H9 (cell line): Measurements from ENCODE around the gene MGME1. TPM values are rescaled to one million over a fixed set of nuclear protein-coding genes. Genes with fewer than 3 reads are reported as not detected.

Experiments
- DNase-seq: peaks from one replicate; pipeline ENCODE4 v3.0.0-alpha.2; 2017
- H2AFZ ChIP-seq: one replicate; pipeline ENCODE4 v1.6.1; 2013; ENCODE audit warnings: mild to moderate bottlenecking, low read length, control low read depth, moderate library complexity
- H2AK5ac ChIP-seq: 2 replicates; pipeline ENCODE4 v1.6.1; 2013; ENCODE audit warnings: low read length, control low read depth, mixed read lengths; ENCODE audit not compliant: insufficient read length
- H2BK120ac ChIP-seq: one replicate; pipeline ENCODE4 v1.6.1; 2013; ENCODE audit warnings: low read depth, mild to moderate bottlenecking, low read length, control low read depth, inconsistent platforms; ENCODE audit not compliant: poor library complexity, severe bottlenecking
- H2BK12ac ChIP-seq: 2 replicates; pipeline ENCODE4 v1.6.1; 2013; ENCODE audit warnings: low read length, control low read depth, mixed read lengths, low read depth; ENCODE audit not compliant: insufficient read length
- H2BK15ac ChIP-seq: 2 replicates; pipeline ENCODE4 v1.6.1; 2013; ENCODE audit warnings: low read depth, low read length, control low read depth
- H2BK20ac ChIP-seq: one replicate; pipeline ENCODE4 v1.6.1; 2013; ENCODE audit warnings: low read depth, mild to moderate bottlenecking, low read length, control low read depth, inconsistent platforms; ENCODE audit not compliant: poor library complexity, severe bottlenecking
- H2BK5ac ChIP-seq: 2 replicates; pipeline ENCODE4 v1.6.1; 2013; ENCODE audit warnings: low read length, control low read depth, mixed read lengths; ENCODE audit not compliant: insufficient read length
- H3K14ac ChIP-seq: 2 replicates; pipeline ENCODE4 v1.6.1; 2013; ENCODE audit warnings: low read length, control low read depth; ENCODE audit not compliant: insufficient read depth
- H3K18ac ChIP-seq: 2 replicates; pipeline ENCODE4 v1.6.1; 2013; ENCODE audit warnings: low read depth, mild to moderate bottlenecking, mixed read lengths, low read length, control low read depth; ENCODE audit not compliant: insufficient read length
- H3K23ac ChIP-seq: 2 replicates; pipeline ENCODE4 v1.6.1; 2013; ENCODE audit warnings: low read length, control low read depth, mixed read lengths, low read depth; ENCODE audit not compliant: insufficient read length
- H3K23me2 ChIP-seq: 2 replicates; pipeline ENCODE4 v1.6.1; 2013; ENCODE audit warnings: low read depth, mild to moderate bottlenecking, mixed read lengths, low read length, control low read depth; ENCODE audit not compliant: insufficient read length, poor library complexity, severe bottlenecking
- H3K27ac ChIP-seq: 2 replicates; pipeline ENCODE4 v1.5.1; 2013; ENCODE audit warnings: low read length, control low read depth, mixed read lengths, low read depth; ENCODE audit not compliant: insufficient read length
- H3K27me3 ChIP-seq: 2 replicates; pipeline ENCODE4 v1.6.1; 2013; ENCODE audit warnings: low read length, control low read depth, inconsistent platforms; ENCODE audit not compliant: insufficient read depth
- H3K4ac ChIP-seq: 2 replicates; pipeline ENCODE4 v1.6.1; 2013; ENCODE audit warnings: low read depth, mild to moderate bottlenecking, control low read depth, inconsistent platforms, low read length, moderate library complexity
- H3K4me1 ChIP-seq: 2 replicates; pipeline ENCODE4 v1.6.1; 2013; ENCODE audit warnings: low read length, control low read depth, inconsistent platforms; ENCODE audit not compliant: insufficient read depth
- H3K4me2 ChIP-seq: 2 replicates; pipeline ENCODE4 v1.6.1; 2013; ENCODE audit warnings: low read length, control low read depth, mixed read lengths; ENCODE audit not compliant: insufficient read length, insufficient read depth
- H3K56ac ChIP-seq: 2 replicates; pipeline ENCODE4 v1.6.1; 2013; ENCODE audit warnings: low read depth, mild to moderate bottlenecking, mixed read lengths, low read length, control low read depth; ENCODE audit not compliant: insufficient read length
- H3K79me1 ChIP-seq: 2 replicates; pipeline ENCODE4 v1.6.1; 2013; ENCODE audit warnings: low read depth, mild to moderate bottlenecking, moderate library complexity, low read length, control low read depth, inconsistent platforms; ENCODE audit not compliant: insufficient read depth, poor library complexity, severe bottlenecking
- H3K79me2 ChIP-seq: 2 replicates; pipeline ENCODE4 v1.6.1; 2013; ENCODE audit warnings: low read length, control low read depth, inconsistent platforms; ENCODE audit not compliant: insufficient read depth
- H3K9ac ChIP-seq: 2 replicates; pipeline ENCODE4 v1.6.1; 2013; ENCODE audit warnings: low read length, control low read depth, mixed read lengths; ENCODE audit not compliant: insufficient read length; ENCODE audit errors: extremely low read depth
- H3K9me3 ChIP-seq: one replicate; pipeline ENCODE4 v1.6.1; 2013; ENCODE audit warnings: low read depth, low read length, inconsistent platforms; ENCODE audit not compliant: control insufficient read depth
- H3T11ph ChIP-seq: one replicate; pipeline ENCODE4 v1.6.1; 2013; ENCODE audit warnings: mild to moderate bottlenecking, low read length, control low read depth, inconsistent platforms
- H4K20me1 ChIP-seq: one replicate; pipeline ENCODE4 v1.6.1; 2013; ENCODE audit not compliant: control insufficient read depth, insufficient read length, insufficient read depth
- H4K5ac ChIP-seq: 2 replicates; pipeline ENCODE4 v1.6.1; 2013; ENCODE audit warnings: low read depth, mild to moderate bottlenecking, mixed read lengths, low read length, control low read depth; ENCODE audit not compliant: insufficient read length
- H4K8ac ChIP-seq: replicated peaks from 2 replicates; pipeline ENCODE4 v1.6.1; 2013; ENCODE audit warnings: low read length, control low read depth, mixed read lengths, low read depth; ENCODE audit not compliant: insufficient read length
- H4K91ac ChIP-seq: 2 replicates; pipeline ENCODE4 v1.6.1; 2013; ENCODE audit warnings: low read depth, mild to moderate bottlenecking, moderate library complexity, mixed read lengths, low read length, control low read depth; ENCODE audit not compliant: insufficient read length
- H3K27ac Mint-ChIP-seq, 3 experiments: 2 replicates in 2 of 3; 3 replicates in 1 of 3; pipeline ENCODE4 v1.8.0; 2020 to 2021; ENCODE audit warnings: mixed read lengths in 3 of 3, mild to moderate bottlenecking in 1 of 3, moderate library complexity in 1 of 3
- H3K27me3 Mint-ChIP-seq: 2 replicates; pipeline ENCODE4 v1.8.0; 2021; ENCODE audit warnings: low read depth, mild to moderate bottlenecking, moderate library complexity, mixed read lengths
- H3K36me3 Mint-ChIP-seq, 3 experiments: 2 replicates in 2 of 3; 3 replicates in 1 of 3; pipeline ENCODE4 v1.8.0; 2020 to 2021; ENCODE audit warnings: low read depth in 3 of 3, mixed read lengths in 3 of 3; ENCODE audit not compliant: insufficient read depth in 1 of 3
- H3K4me1 Mint-ChIP-seq, 2 experiments: 2 replicates each; pipeline ENCODE4 v1.8.0; 2020; ENCODE audit warnings: mixed read lengths in 2 of 2
- H3K4me3 Mint-ChIP-seq, 2 experiments: 2 replicates in 1 of 2; 3 replicates in 1 of 2; pipeline ENCODE4 v1.8.0; 2020 to 2021; ENCODE audit warnings: mild to moderate bottlenecking in 2 of 2, mixed read lengths in 2 of 2, moderate library complexity in 1 of 2
- H3K9me3 Mint-ChIP-seq, 2 experiments: 2 replicates in 1 of 2; 3 replicates in 1 of 2; pipeline ENCODE4 v1.8.0; 2020; ENCODE audit warnings: mild to moderate bottlenecking in 2 of 2, mixed read lengths in 2 of 2, moderate library complexity in 1 of 2
- whole genome bisulfite sequencing: extraction: QIAGEN DNeasy Blood & Tissue Kit; methylation state at CpG from one replicate; pipeline ENCODE4 v1.1.7; 2013; ENCODE audit warnings: missing lambda C conversion rate, low lambda C conversion rate, mixed read lengths; ENCODE audit not compliant: insufficient read length; ENCODE audit errors: extremely low coverage; 5-methylcytosine and 5-hydroxymethylcytosine counted together
- total RNA-seq: library from RNA; stranded (reverse); gene quantifications from 2 replicates; pipeline ENCODE4 v1.2.1, GENCODE V29; 2021
- TF ChIP-seq, protein P1 (sequence below): fragments of 200-600 bp; sonication (generic); conservative IDR thresholded peaks from 3 replicates; pipeline ENCODE4 v1.8.0; 2021; ENCODE audit warnings: antibody characterized with exemption, mild to moderate bottlenecking

Gene MGME1
- total RNA-seq, 1 experiment from 2014 or later: 48.9 TPM

DNA sequence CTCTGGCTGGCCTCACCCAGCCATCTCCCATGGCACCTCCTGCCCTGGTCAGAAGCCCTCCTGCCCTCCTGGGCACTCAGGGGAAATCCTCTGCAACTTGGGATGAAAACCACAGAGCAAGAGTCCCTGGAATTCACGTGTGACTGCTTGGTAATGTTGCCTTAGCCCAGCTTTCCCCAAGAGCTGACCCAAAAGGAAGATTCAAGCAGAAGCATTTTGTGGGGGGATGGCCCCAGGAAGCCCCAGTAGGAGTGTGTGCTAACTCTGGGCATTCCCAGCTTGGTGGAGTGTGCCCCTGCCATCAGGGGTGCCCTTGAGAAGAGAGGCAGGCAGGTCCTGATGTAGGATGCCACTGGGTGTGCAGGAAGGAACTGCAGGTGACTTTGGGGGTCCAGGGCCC is 35.7 kb upstream of the MGME1 start:
- no peak overlapping the region for H2BK20ac ChIP-seq
- H3K23ac ChIP-seq: no peak overlapping the region
- H4K91ac ChIP-seq: no peak overlapping the region
- no peak overlapping the region for H4K5ac ChIP-seq
- H2BK120ac ChIP-seq: no peak overlapping the region
- no peak overlapping the region for H3K4me3 Mint-ChIP-seq
- H3K18ac ChIP-seq: no peak overlapping the region
- H3K9ac ChIP-seq: no peak overlapping the region
- no CpG with 5 or more reads among the region's 1 CpG for WGBS
- H3K79me2 ChIP-seq: no peaks in the 10 kb centered on the region
- peaks cover 4% of the 10 kb centered on the region in 2 experiments; a peak in 1 of 5 replicates for H3K9me3 Mint-ChIP-seq
- no peak for DNase-seq
- no peaks in the 10 kb centered on the region for H3K9me3 ChIP-seq
- no peak overlapping the region for H3K4ac ChIP-seq
- no peaks in the 10 kb centered on the region for H3K79me1 ChIP-seq
- no peak overlapping the region for H2BK15ac ChIP-seq
- no peak overlapping the region for H3K56ac ChIP-seq
- H3K23me2 ChIP-seq: no peaks in the 10 kb centered on the region
- H2AFZ ChIP-seq: no peak overlapping the region
- no peak overlapping the region for H2AK5ac ChIP-seq
- H3K27ac Mint-ChIP-seq: no peak overlapping the region
- no peaks in the 10 kb centered on the region; the same call in 1 of the 2 replicates for H3K27me3 ChIP-seq
- no peak overlapping the region for H2BK5ac ChIP-seq
- no peak overlapping the region for H3K27ac ChIP-seq
- no peak overlapping the region for H2BK12ac ChIP-seq
- no peak overlapping the region for H4K8ac ChIP-seq
- no peak overlapping the region for H3K4me2 ChIP-seq
- no peaks in the 10 kb centered on the region for H3K4me1 ChIP-seq
- no peak overlapping the region; the same call in 1 of the 2 replicates for H3K14ac ChIP-seq
- peaks cover 2% of the 10 kb centered on the region for H4K20me1 ChIP-seq
- TF ChIP-seq, protein P1, sequence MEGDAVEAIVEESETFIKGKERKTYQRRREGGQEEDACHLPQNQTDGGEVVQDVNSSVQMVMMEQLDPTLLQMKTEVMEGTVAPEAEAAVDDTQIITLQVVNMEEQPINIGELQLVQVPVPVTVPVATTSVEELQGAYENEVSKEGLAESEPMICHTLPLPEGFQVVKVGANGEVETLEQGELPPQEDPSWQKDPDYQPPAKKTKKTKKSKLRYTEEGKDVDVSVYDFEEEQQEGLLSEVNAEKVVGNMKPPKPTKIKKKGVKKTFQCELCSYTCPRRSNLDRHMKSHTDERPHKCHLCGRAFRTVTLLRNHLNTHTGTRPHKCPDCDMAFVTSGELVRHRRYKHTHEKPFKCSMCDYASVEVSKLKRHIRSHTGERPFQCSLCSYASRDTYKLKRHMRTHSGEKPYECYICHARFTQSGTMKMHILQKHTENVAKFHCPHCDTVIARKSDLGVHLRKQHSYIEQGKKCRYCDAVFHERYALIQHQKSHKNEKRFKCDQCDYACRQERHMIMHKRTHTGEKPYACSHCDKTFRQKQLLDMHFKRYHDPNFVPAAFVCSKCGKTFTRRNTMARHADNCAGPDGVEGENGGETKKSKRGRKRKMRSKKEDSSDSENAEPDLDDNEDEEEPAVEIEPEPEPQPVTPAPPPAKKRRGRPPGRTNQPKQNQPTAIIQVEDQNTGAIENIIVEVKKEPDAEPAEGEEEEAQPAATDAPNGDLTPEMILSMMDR: no peak
- H3T11ph ChIP-seq: no peak overlapping the region
- peaks cover 44% of the 10 kb centered on the region for H3K27me3 Mint-ChIP-seq
- H3K36me3 Mint-ChIP-seq: peaks cover 0 to 2% (median 0%) of the 10 kb centered on the region in 3 experiments; a peak in 2 of 7 replicates
- H3K4me1 Mint-ChIP-seq: peaks cover 44 to 46% of the 10 kb centered on the region in 2 experiments
